ENCODE results near the gene PLCB1.

The PLCB1 gene

GRCh38 chr20:8320306-8320705 lies 188.2 kb downstream of the PLCB1 start:
- Histone ChIP-seq H3K9me3 (ENCODE audit: insufficient read depth, low read length, severe bottlenecking) (no peaks in the 10 kb centered on the region), H3K4me3 (ENCODE audit: low read depth in 1 of 2, low read length in 2 of 2) (no peak overlapping the region), H3K4me2 (ENCODE audit: insufficient read depth, low read length) (no peak overlapping the region), H3K27me3 (ENCODE audit: insufficient read depth, low read length, poor library complexity) (no peaks in the 10 kb centered on the region), H3K27ac (ENCODE audit: low read length) (no peak overlapping the region), H3K36me3 (ENCODE audit: insufficient read depth, low read length) (no peaks in the 10 kb centered on the region), H3K4me1 (ENCODE audit: insufficient read depth, low read length) (no peaks in the 10 kb centered on the region), H4K20me1 (ENCODE audit: insufficient read depth, low read length) (peaks cover 24% of the 10 kb centered on the region; the same call in 1 of the 2 replicates), H3K9ac (ENCODE audit: low read depth, low read length) (no peak overlapping the region), H2AFZ (ENCODE audit: low read depth, low read length) (no peak overlapping the region), H3K79me2 (ENCODE audit: insufficient read depth, low read length) (peaks cover 62% of the 10 kb centered on the region)
- TF ChIP-seq CTCF (IDR thresholded peaks at IDR 0.05; ENCODE audit: borderline replicate concordance, extremely low read depth, low read length, poor library complexity, severe bottlenecking) = no peak
- TF ChIP-seq EZH2 (IDR thresholded peaks at IDR 0.05; ENCODE audit: borderline replicate concordance, low read depth, low read length, severe bottlenecking) = no peak
- ATAC-seq (ENCODE audit: insufficient read depth, low read depth) = no peak
- DNase-seq = no peak

GRCh38 chr20:8321001-8321400 lies 188.9 kb downstream of the PLCB1 start:
- H3K4me2 ChIP-seq (ENCODE audit: insufficient read depth, low read length) = no peak overlapping the region
- ATAC-seq (ENCODE audit: insufficient read depth, low read depth) = no peak

GRCh38 chr20:8322662-8323217 lies 190.7 kb downstream of the PLCB1 start:
- Histone ChIP-seq H3K9me3 (ENCODE audit: insufficient read depth, low read length, severe bottlenecking) (no peaks in the 10 kb centered on the region), H3K4me2 (ENCODE audit: insufficient read depth, low read length) (no peak overlapping the region), H3K27ac (ENCODE audit: low read length) (no peak overlapping the region), H3K36me3 (ENCODE audit: insufficient read depth, low read length) (no peaks in the 10 kb centered on the region), H4K20me1 (ENCODE audit: insufficient read depth, low read length) (peaks cover 20% of the 10 kb centered on the region; the same call in 1 of the 2 replicates), H3K4me3 (ENCODE audit: low read depth in 1 of 2, low read length in 2 of 2) (no peak overlapping the region), H3K79me2 (ENCODE audit: insufficient read depth, low read length) (peaks cover 44% of the 10 kb centered on the region), H3K9ac (ENCODE audit: low read depth, low read length) (no peak overlapping the region), H3K27me3 (ENCODE audit: insufficient read depth, low read length, poor library complexity) (no peaks in the 10 kb centered on the region), H3K4me1 (ENCODE audit: insufficient read depth, low read length) (no peaks in the 10 kb centered on the region), H2AFZ (ENCODE audit: low read depth, low read length) (no peak overlapping the region)
- DNase-seq (no peak), ATAC-seq (ENCODE audit: insufficient read depth, low read depth) (no peak)
- no peak for TF ChIP-seq EZH2 (IDR thresholded peaks at IDR 0.05; ENCODE audit: borderline replicate concordance, low read depth, low read length, severe bottlenecking)
- TF ChIP-seq CTCF (IDR thresholded peaks at IDR 0.05; ENCODE audit: borderline replicate concordance, extremely low read depth, low read length, poor library complexity, severe bottlenecking) = no peak

More at GRCh38 chr20:8321001-8321400, 188.9 kb downstream of the PLCB1 start:
- no peak for DNase-seq
- no peak overlapping the region for H3K27ac ChIP-seq (ENCODE audit: low read length)
- peaks cover 20% of the 10 kb centered on the region; the same call in 1 of the 2 replicates for H4K20me1 ChIP-seq (ENCODE audit: insufficient read depth, low read length)
- no peak overlapping the region for H2AFZ ChIP-seq (ENCODE audit: low read depth, low read length)
- H3K4me3 ChIP-seq (ENCODE audit: low read depth in 1 of 2, low read length in 2 of 2) = no peak overlapping the region
- H3K27me3 ChIP-seq (ENCODE audit: insufficient read depth, low read length, poor library complexity) = no peaks in the 10 kb centered on the region
- H3K9ac ChIP-seq (ENCODE audit: low read depth, low read length) = no peak overlapping the region
- no peak for TF ChIP-seq CTCF (IDR thresholded peaks at IDR 0.05; ENCODE audit: borderline replicate concordance, extremely low read depth, low read length, poor library complexity, severe bottlenecking)
- TF ChIP-seq EZH2 (IDR thresholded peaks at IDR 0.05; ENCODE audit: borderline replicate concordance, low read depth, low read length, severe bottlenecking) = no peak
- no peaks in the 10 kb centered on the region for H3K36me3 ChIP-seq (ENCODE audit: insufficient read depth, low read length)
- peaks cover 60% of the 10 kb centered on the region for H3K79me2 ChIP-seq (ENCODE audit: insufficient read depth, low read length)
- H3K9me3 ChIP-seq (ENCODE audit: insufficient read depth, low read length, severe bottlenecking) = no peaks in the 10 kb centered on the region
- no peaks in the 10 kb centered on the region for H3K4me1 ChIP-seq (ENCODE audit: insufficient read depth, low read length)
